ENCODE results near the gene ZYG11A.

DNA sequence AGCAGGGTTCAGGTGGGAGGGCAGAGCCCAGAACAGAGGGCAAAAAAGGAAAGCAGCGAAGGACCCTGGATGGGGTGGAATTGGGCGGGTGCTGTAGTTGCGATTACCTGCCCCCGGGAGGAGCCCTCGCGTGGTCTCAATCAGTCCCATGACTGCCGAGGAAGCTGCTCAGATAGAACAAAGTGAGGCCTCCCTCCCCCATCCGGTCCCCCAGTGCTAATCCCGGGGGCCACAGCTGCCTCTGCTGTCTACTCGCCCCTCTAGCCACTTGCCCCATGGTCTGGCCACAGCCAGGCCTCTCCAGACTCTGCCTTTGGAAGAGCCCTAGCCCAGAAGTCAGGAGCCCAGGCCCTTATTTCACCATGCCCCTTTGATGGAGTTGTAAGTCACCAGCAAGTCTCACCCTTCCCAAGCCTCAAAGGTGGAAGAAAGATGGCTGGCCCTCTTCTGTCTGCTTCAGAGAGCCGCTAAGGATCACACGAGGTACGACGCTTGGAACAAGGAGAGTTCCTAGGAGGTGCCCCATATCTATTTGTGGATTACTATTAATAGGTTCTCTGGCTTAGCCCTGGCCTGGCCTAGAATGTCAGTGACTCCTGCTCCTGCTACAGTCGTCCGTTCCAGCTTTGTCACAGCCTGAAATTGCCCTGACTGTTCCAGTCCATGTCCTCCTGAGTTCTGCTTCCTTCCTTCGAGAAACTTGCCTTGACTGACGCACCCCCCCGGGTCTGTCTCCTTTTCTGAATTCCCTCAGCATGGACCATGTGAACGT, 62.6 kb downstream of the ZYG11A start:
- TF ChIP-seq, protein P1, sequence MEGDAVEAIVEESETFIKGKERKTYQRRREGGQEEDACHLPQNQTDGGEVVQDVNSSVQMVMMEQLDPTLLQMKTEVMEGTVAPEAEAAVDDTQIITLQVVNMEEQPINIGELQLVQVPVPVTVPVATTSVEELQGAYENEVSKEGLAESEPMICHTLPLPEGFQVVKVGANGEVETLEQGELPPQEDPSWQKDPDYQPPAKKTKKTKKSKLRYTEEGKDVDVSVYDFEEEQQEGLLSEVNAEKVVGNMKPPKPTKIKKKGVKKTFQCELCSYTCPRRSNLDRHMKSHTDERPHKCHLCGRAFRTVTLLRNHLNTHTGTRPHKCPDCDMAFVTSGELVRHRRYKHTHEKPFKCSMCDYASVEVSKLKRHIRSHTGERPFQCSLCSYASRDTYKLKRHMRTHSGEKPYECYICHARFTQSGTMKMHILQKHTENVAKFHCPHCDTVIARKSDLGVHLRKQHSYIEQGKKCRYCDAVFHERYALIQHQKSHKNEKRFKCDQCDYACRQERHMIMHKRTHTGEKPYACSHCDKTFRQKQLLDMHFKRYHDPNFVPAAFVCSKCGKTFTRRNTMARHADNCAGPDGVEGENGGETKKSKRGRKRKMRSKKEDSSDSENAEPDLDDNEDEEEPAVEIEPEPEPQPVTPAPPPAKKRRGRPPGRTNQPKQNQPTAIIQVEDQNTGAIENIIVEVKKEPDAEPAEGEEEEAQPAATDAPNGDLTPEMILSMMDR (IDR thresholded peaks at IDR 0.05) = peak in 1 of 3 experiments; percentile 37
- no peak for TF ChIP-seq POLR2A (IDR thresholded peaks at IDR 0.05; ENCODE audit: low read depth)

Data from esophagus muscularis mucosa (tissue), 3 donors.